Measurements from ENCODE around the gene PLS1.
"Not testable (repeated sequence)": the region's sequence is repeated elsewhere in the genome, so short reads cannot be mapped to it uniquely, and the experiment has no call there.

The PLS1 gene

GRCh38 chr3:142705198-142705597 is 109.0 kb downstream of the PLS1 start:
- H3K9ac ChIP-seq (ENCODE audit: low read length) = no peak overlapping the region
- H3K9me3 ChIP-seq (ENCODE audit: control insufficient read depth, low read length) = no peaks in the 10 kb centered on the region
- no peak for DNase-seq (ENCODE audit: low read depth)
- H3K27me3 ChIP-seq (replicated peaks; ENCODE audit: control insufficient read depth, insufficient read depth, low read length) = no peaks in the 10 kb centered on the region
- no peaks in the 10 kb centered on the region for H3K4me1 ChIP-seq (ENCODE audit: control insufficient read depth, insufficient read depth, low read length)
- H3K4me3 ChIP-seq (ENCODE audit: low read length) = no peak overlapping the region
- H3K36me3 ChIP-seq (ENCODE audit: control insufficient read depth, insufficient read depth, low read length, severe bottlenecking) = no peaks in the 10 kb centered on the region

GRCh38 chr3:142706321-142707127 is 110.3 kb downstream of the PLS1 start:
- no peaks in the 10 kb centered on the region for H3K27me3 ChIP-seq (replicated peaks; ENCODE audit: control insufficient read depth, insufficient read depth, low read length)
- H3K4me3 ChIP-seq (ENCODE audit: low read length) = no peak overlapping the region
- no peak overlapping the region for H3K9ac ChIP-seq (ENCODE audit: low read length)
- H3K9me3 ChIP-seq (ENCODE audit: control insufficient read depth, low read length) = no peaks in the 10 kb centered on the region
- H3K4me1 ChIP-seq (ENCODE audit: control insufficient read depth, insufficient read depth, low read length) = no peaks in the 10 kb centered on the region
- DNase-seq (ENCODE audit: low read depth) = no peak
- no peaks in the 10 kb centered on the region for H3K36me3 ChIP-seq (ENCODE audit: control insufficient read depth, insufficient read depth, low read length, severe bottlenecking)

GRCh38 chr3:142709207-142709606 is 113.0 kb downstream of the PLS1 start:
- no peak for DNase-seq (ENCODE audit: low read depth)
- Histone ChIP-seq H3K4me1 (ENCODE audit: control insufficient read depth, insufficient read depth, low read length) (no peaks in the 10 kb centered on the region), H3K9me3 (ENCODE audit: control insufficient read depth, low read length) (no peaks in the 10 kb centered on the region), H3K4me3 (ENCODE audit: low read length) (no peak overlapping the region), H3K9ac (ENCODE audit: low read length) (no peak overlapping the region), H3K36me3 (ENCODE audit: control insufficient read depth, insufficient read depth, low read length, severe bottlenecking) (no peaks in the 10 kb centered on the region), H3K27me3 (replicated peaks; ENCODE audit: control insufficient read depth, insufficient read depth, low read length) (no peaks in the 10 kb centered on the region)

GRCh38 chr3:142714882-142715281 is 118.7 kb downstream of the PLS1 start:
- not testable (repeated sequence) for DNase-seq (ENCODE audit: low read depth); H3K4me1 ChIP-seq (ENCODE audit: control insufficient read depth, insufficient read depth, low read length); H3K4me3 ChIP-seq (ENCODE audit: low read length); H3K9me3 ChIP-seq (ENCODE audit: control insufficient read depth, low read length); H3K9ac ChIP-seq (ENCODE audit: low read length); H3K27me3 ChIP-seq (replicated peaks; ENCODE audit: control insufficient read depth, insufficient read depth, low read length); H3K36me3 ChIP-seq (ENCODE audit: control insufficient read depth, insufficient read depth, low read length, severe bottlenecking)

- no peak overlapping the region for H3K4me3 ChIP-seq (ENCODE audit: low read length)
- no peaks in the 10 kb centered on the region for H3K36me3 ChIP-seq (ENCODE audit: control insufficient read depth, insufficient read depth, low read length, severe bottlenecking)
- no peak overlapping the region for H3K9ac ChIP-seq (ENCODE audit: low read length)
- no peaks in the 10 kb centered on the region for H3K4me1 ChIP-seq (ENCODE audit: control insufficient read depth, insufficient read depth, low read length)
- no peaks in the 10 kb centered on the region for H3K9me3 ChIP-seq (ENCODE audit: control insufficient read depth, low read length)
- H3K27me3 ChIP-seq (replicated peaks; ENCODE audit: control insufficient read depth, insufficient read depth, low read length) = no peaks in the 10 kb centered on the region
- DNase-seq (ENCODE audit: low read depth) = no peak
These were observed 119.9 kb downstream of the PLS1 start for GRCh38 chr3:142716102-142716501.

GRCh38 chr3:142723665-142723967 is 127.4 kb downstream of the PLS1 start:
- H3K9ac ChIP-seq (ENCODE audit: low read length) = peak overlapping the region; percentile 72

GRCh38 chr3:142723968-142724681 is 127.9 kb downstream of the PLS1 start, which contains the start of gene TRPC1:
Gene TRPC1, plus strand, starts transcription at chr3:142724034. Its CDS starts 526 bp downstream, at chr3:142724560.
- peak within 1 kb of the TSS; percentile 89 for H3K9ac ChIP-seq (ENCODE audit: low read length)
- peak; percentile 91 for DNase-seq (ENCODE audit: low read depth)
- peak within 1 kb of the TSS; percentile 86 for H3K4me3 ChIP-seq (ENCODE audit: low read length)
- H3K36me3 ChIP-seq (ENCODE audit: control insufficient read depth, insufficient read depth, low read length, severe bottlenecking) = no peaks in the 10 kb centered on the region
- peaks cover 7% of the 10 kb centered on the region for H3K4me1 ChIP-seq (ENCODE audit: control insufficient read depth, insufficient read depth, low read length)
- no peaks in the 10 kb centered on the region for H3K27me3 ChIP-seq (replicated peaks; ENCODE audit: control insufficient read depth, insufficient read depth, low read length)
- no peaks in the 10 kb centered on the region for H3K9me3 ChIP-seq (ENCODE audit: control insufficient read depth, low read length)

More at GRCh38 chr3:142723665-142723967, 127.4 kb downstream of the PLS1 start:
- DNase-seq (ENCODE audit: low read depth) = no peak
- no peaks in the 10 kb centered on the region for H3K9me3 ChIP-seq (ENCODE audit: control insufficient read depth, low read length)
- no peaks in the 10 kb centered on the region for H3K36me3 ChIP-seq (ENCODE audit: control insufficient read depth, insufficient read depth, low read length, severe bottlenecking)
- no peaks in the 10 kb centered on the region for H3K27me3 ChIP-seq (replicated peaks; ENCODE audit: control insufficient read depth, insufficient read depth, low read length)
- peak overlapping the region; percentile 86 for H3K4me3 ChIP-seq (ENCODE audit: low read length)
- H3K4me1 ChIP-seq (ENCODE audit: control insufficient read depth, insufficient read depth, low read length) = peaks cover 7% of the 10 kb centered on the region

- Histone ChIP-seq H3K36me3 (ENCODE audit: control insufficient read depth, insufficient read depth, low read length, severe bottlenecking) (no peaks in the 10 kb centered on the region), H3K9me3 (ENCODE audit: control insufficient read depth, low read length) (no peaks in the 10 kb centered on the region), H3K9ac (ENCODE audit: low read length) (peak overlapping the region; percentile 89), H3K27me3 (replicated peaks; ENCODE audit: control insufficient read depth, insufficient read depth, low read length) (no peaks in the 10 kb centered on the region), H3K4me3 (ENCODE audit: low read length) (peak overlapping the region; percentile 86), H3K4me1 (ENCODE audit: control insufficient read depth, insufficient read depth, low read length) (peaks cover 7% of the 10 kb centered on the region)
- DNase-seq (ENCODE audit: low read depth) = peak; percentile 69
These were observed 128.6 kb downstream of the PLS1 start for GRCh38 chr3:142724682-142725356.

- no peaks in the 10 kb centered on the region for H3K36me3 ChIP-seq (ENCODE audit: control insufficient read depth, insufficient read depth, low read length, severe bottlenecking)
These were observed 129.2 kb downstream of the PLS1 start for GRCh38 chr3:142725357-142725739.

GRCh38 chr3:142726017-142726416 is 129.8 kb downstream of the PLS1 start:
- Histone ChIP-seq H3K36me3 (ENCODE audit: control insufficient read depth, insufficient read depth, low read length, severe bottlenecking) (no peaks in the 10 kb centered on the region), H3K4me1 (ENCODE audit: control insufficient read depth, insufficient read depth, low read length) (peaks cover 7% of the 10 kb centered on the region), H3K9ac (ENCODE audit: low read length) (no peak overlapping the region), H3K27me3 (replicated peaks; ENCODE audit: control insufficient read depth, insufficient read depth, low read length) (no peaks in the 10 kb centered on the region), H3K9me3 (ENCODE audit: control insufficient read depth, low read length) (no peaks in the 10 kb centered on the region), H3K4me3 (ENCODE audit: low read length) (no peak overlapping the region)
- DNase-seq (ENCODE audit: low read depth) = peak; percentile 54

More at GRCh38 chr3:142725357-142725739, 129.2 kb downstream of the PLS1 start:
- no peaks in the 10 kb centered on the region for H3K9me3 ChIP-seq (ENCODE audit: control insufficient read depth, low read length)
- no peaks in the 10 kb centered on the region for H3K27me3 ChIP-seq (replicated peaks; ENCODE audit: control insufficient read depth, insufficient read depth, low read length)
- peaks cover 7% of the 10 kb centered on the region for H3K4me1 ChIP-seq (ENCODE audit: control insufficient read depth, insufficient read depth, low read length)
- H3K9ac ChIP-seq (ENCODE audit: low read length) = peak overlapping the region; percentile 89
- peak; percentile 7 for DNase-seq (ENCODE audit: low read depth)
- H3K4me3 ChIP-seq (ENCODE audit: low read length) = peak overlapping the region; percentile 86

GRCh38 chr3:142732066-142732465 is 135.9 kb downstream of the PLS1 start:
- no peak overlapping the region for H3K9ac ChIP-seq (ENCODE audit: low read length)
- no peak for DNase-seq (ENCODE audit: low read depth)
- H3K36me3 ChIP-seq (ENCODE audit: control insufficient read depth, insufficient read depth, low read length, severe bottlenecking) = no peaks in the 10 kb centered on the region
- no peaks in the 10 kb centered on the region for H3K27me3 ChIP-seq (replicated peaks; ENCODE audit: control insufficient read depth, insufficient read depth, low read length)
- H3K4me3 ChIP-seq (ENCODE audit: low read length) = no peak overlapping the region
- no peaks in the 10 kb centered on the region for H3K9me3 ChIP-seq (ENCODE audit: control insufficient read depth, low read length)
- peaks cover 3% of the 10 kb centered on the region for H3K4me1 ChIP-seq (ENCODE audit: control insufficient read depth, insufficient read depth, low read length)

Data from adipocyte (in vitro differentiated cells).